OCI-LY7 (cell line): ENCODE results near the gene CNTN5. TPM values are rescaled to one million over a fixed set of nuclear protein-coding genes. Genes with fewer than 3 reads are reported as not detected.

Experiments used
- BruUV-seq: library from RNA; stranded (reverse); fragments of 400-500 nt; replicated peaks from 2 replicates; lab custom pipeline; 2021; lab: Mats Ljungman, UMichigan
- CTCF ChIA-PET: fragments of 300-600 bp; sonication (Branson Sonifier 250); formaldehyde crosslinking; loops from one replicate; lab custom pipeline; 2022; ENCODE audit warnings: antibody characterized with exemption; ENCODE audit not compliant: unreplicated experiment; lab: Charles Lee
- POLR2A ChIA-PET: fragments of 300-600 bp; sonication (Branson Sonifier 250); formaldehyde crosslinking; loops from one replicate; lab custom pipeline; 2022; ENCODE audit warnings: antibody characterized with exemption; lab: Charles Lee
- DNase-seq: peaks from one replicate; pipeline ENCODE4 v3.0.0-alpha.2; 2015; ENCODE audit warnings: low spot score
- H2AFZ ChIP-seq: fragments of 200-600 bp; sonication (generic), shearing (Covaris generic); 2 replicates; pipeline ENCODE4 v1.6.1; 2014; ENCODE audit warnings: mild to moderate bottlenecking, antibody characterized with exemption, low read length, moderate library complexity
- H3K27ac ChIP-seq: fragments of 200-600 bp; sonication (generic); 2 replicates; pipeline ENCODE4 v1.5.1; 2014; ENCODE audit warnings: mixed run types, low read depth, mild to moderate bottlenecking, moderate library complexity, low read length, inconsistent platforms; ENCODE audit not compliant: poor library complexity, severe bottlenecking
- H3K36me3 ChIP-seq: fragments of 200-600 bp; sonication (generic); 2 replicates; pipeline ENCODE4 v1.6.1; 2014; ENCODE audit warnings: mild to moderate bottlenecking, antibody characterized with exemption, low read length, moderate library complexity, mixed read lengths; ENCODE audit not compliant: insufficient read depth
- H3K4me1 ChIP-seq: fragments of 200-600 bp; sonication (generic); 2 replicates; pipeline ENCODE4 v1.5.1; 2014; ENCODE audit warnings: mild to moderate bottlenecking, low read length; ENCODE audit not compliant: insufficient read depth, poor library complexity, severe bottlenecking
- H3K4me2 ChIP-seq: fragments of 200-600 bp; sonication (generic); 2 replicates; pipeline ENCODE4 v1.6.1; 2014; ENCODE audit warnings: mild to moderate bottlenecking, low read length
- H3K4me3 ChIP-seq: fragments of 200-600 bp; sonication (generic); 2 replicates; pipeline ENCODE4 v1.5.1; 2014; ENCODE audit warnings: mild to moderate bottlenecking, low read depth, low read length; ENCODE audit not compliant: poor library complexity, severe bottlenecking
- H3K79me2 ChIP-seq: fragments of 200-600 bp; sonication (generic); 2 replicates; pipeline ENCODE4 v1.6.1; 2016; ENCODE audit warnings: low read depth, mild to moderate bottlenecking, low read length, moderate library complexity, mixed read lengths; ENCODE audit not compliant: insufficient read depth
- H3K9me2 ChIP-seq: fragments of 200-600 bp; sonication (generic); 2 replicates; pipeline ENCODE4 v1.6.1; 2016; ENCODE audit warnings: mild to moderate bottlenecking, low read length, mixed read lengths; ENCODE audit not compliant: insufficient read depth
- H3K9me3 ChIP-seq: fragments of 200-600 bp; sonication (generic); 2 replicates; pipeline ENCODE4 v1.6.1; 2014; ENCODE audit warnings: mild to moderate bottlenecking, mixed run types, low read length, mixed read lengths
- H4K20me1 ChIP-seq: fragments of 200-600 bp; sonication (generic); 2 replicates; pipeline ENCODE4 v1.6.1; 2014; ENCODE audit warnings: mild to moderate bottlenecking, antibody characterized with exemption, low read length, moderate library complexity, mixed read lengths; ENCODE audit not compliant: insufficient read depth
- EZH2phosphoT487 ChIP-seq: fragments of 200-600 bp; sonication (generic); IDR thresholded peaks from 2 replicates; pipeline ENCODE4 v1.6.1; 2018; ENCODE audit warnings: low read depth, borderline replicate concordance, mild to moderate bottlenecking, mixed run types, antibody characterized with exemption, low read length, moderate library complexity, mixed read lengths
- intact Hi-C: fragments of 100-400 bp; cut with micrococcal nuclease; formaldehyde crosslinking; loops from one replicate; pipeline ENCODE4 v1.10.0; 2022; ENCODE audit not compliant: unreplicated experiment
- total RNA-seq, 2 experiments: library from RNA; depleted of rRNA in 1 of 2; stranded (reverse); fragments of >200 nt in 1 of 2; shearing (Covaris generic) in 1 of 2; gene quantifications; 2 replicates each; pipeline ENCODE4 v1.2.3, GENCODE V29; 2014 to 2022
- TF ChIP-seq, protein P1 (sequence below): fragments of 200-600 bp; sonication (generic); conservative IDR thresholded peaks from 2 replicates; pipeline ENCODE4 v1.5.1; 2014; ENCODE audit warnings: mild to moderate bottlenecking, antibody characterized with exemption, low read length, moderate library complexity, mixed read lengths

CNTN5 gene
- total RNA-seq, 2 experiments from 2014 or later, result not detected

DNA sequence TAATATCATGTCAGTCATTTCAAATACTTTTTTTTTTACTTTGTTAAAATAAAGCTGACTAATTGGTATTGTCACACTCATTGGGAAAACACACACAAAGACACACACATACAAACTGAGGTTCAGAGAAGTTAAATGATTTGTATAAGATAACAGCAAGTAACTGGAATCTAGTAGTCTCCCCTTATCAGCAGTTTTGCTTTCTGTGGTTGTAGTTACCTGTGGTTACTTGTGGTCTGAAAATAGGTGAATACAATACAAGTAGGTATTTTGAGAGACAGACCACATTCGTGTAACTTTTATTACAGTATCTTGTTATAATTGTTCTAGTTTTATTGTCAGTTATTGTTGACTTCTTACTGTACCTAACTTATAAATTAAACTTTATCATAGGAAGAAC, 610.9 kb downstream of the CNTN5 start:
- H3K4me3 ChIP-seq, result no peak overlapping the region
- no peak for DNase-seq
- H3K9me3 ChIP-seq, result no peaks in the 10 kb centered on the region
- CTCF ChIA-PET, result no interaction called here
- H3K4me1 ChIP-seq, result no peaks in the 10 kb centered on the region
- no peaks in the 10 kb centered on the region for H3K9me2 ChIP-seq
- TF ChIP-seq, protein P1, sequence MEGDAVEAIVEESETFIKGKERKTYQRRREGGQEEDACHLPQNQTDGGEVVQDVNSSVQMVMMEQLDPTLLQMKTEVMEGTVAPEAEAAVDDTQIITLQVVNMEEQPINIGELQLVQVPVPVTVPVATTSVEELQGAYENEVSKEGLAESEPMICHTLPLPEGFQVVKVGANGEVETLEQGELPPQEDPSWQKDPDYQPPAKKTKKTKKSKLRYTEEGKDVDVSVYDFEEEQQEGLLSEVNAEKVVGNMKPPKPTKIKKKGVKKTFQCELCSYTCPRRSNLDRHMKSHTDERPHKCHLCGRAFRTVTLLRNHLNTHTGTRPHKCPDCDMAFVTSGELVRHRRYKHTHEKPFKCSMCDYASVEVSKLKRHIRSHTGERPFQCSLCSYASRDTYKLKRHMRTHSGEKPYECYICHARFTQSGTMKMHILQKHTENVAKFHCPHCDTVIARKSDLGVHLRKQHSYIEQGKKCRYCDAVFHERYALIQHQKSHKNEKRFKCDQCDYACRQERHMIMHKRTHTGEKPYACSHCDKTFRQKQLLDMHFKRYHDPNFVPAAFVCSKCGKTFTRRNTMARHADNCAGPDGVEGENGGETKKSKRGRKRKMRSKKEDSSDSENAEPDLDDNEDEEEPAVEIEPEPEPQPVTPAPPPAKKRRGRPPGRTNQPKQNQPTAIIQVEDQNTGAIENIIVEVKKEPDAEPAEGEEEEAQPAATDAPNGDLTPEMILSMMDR, result no peak
- TF ChIP-seq EZH2phosphoT487, result no peak
- POLR2A ChIA-PET, result no interaction called here
- no peak overlapping the region for H3K27ac ChIP-seq
- no peak overlapping the region for H3K4me2 ChIP-seq
- BruUV-seq, result no TSS peak
- H3K36me3 ChIP-seq, result no peaks in the 10 kb centered on the region
- H3K79me2 ChIP-seq, result no peaks in the 10 kb centered on the region
- intact Hi-C loops, result no loop called here
- no peaks in the 10 kb centered on the region for H4K20me1 ChIP-seq
- no peak overlapping the region for H2AFZ ChIP-seq

DNA sequence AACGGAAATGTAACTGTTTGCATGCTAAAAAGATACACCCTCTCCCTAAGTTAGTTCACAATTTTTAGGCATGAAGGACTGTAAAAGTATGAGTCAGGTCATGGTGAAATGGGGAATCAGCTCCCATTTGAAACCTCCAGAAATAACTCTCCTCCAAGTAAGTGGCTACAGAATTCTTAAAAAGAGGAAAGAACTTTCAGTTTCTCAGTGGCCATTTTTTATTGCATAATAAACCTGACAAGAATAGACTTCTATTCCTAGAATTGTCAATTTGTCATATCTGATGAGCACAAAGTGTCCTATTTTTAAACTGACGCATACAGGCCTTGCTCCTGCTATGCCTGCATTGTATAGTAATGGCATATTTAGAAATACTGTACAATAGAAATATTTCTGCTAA, 612.2 kb downstream of the CNTN5 start:
- Histone ChIP-seq H3K79me2 (no peaks in the 10 kb centered on the region), H3K9me3 (no peaks in the 10 kb centered on the region), H3K27ac (no peak overlapping the region), H3K36me3 (no peaks in the 10 kb centered on the region), H2AFZ (no peak overlapping the region), H3K4me1 (no peaks in the 10 kb centered on the region), H3K9me2 (no peaks in the 10 kb centered on the region), H4K20me1 (no peaks in the 10 kb centered on the region), H3K4me3 (no peak overlapping the region), H3K4me2 (no peak overlapping the region)
- TF ChIP-seq, protein P1, result no peak
- no peak for TF ChIP-seq EZH2phosphoT487
- DNase-seq, result no peak
- POLR2A ChIA-PET, result no interaction called here
- intact Hi-C loops, result no loop called here
- CTCF ChIA-PET, result no interaction called here
- no TSS peak for BruUV-seq

DNA sequence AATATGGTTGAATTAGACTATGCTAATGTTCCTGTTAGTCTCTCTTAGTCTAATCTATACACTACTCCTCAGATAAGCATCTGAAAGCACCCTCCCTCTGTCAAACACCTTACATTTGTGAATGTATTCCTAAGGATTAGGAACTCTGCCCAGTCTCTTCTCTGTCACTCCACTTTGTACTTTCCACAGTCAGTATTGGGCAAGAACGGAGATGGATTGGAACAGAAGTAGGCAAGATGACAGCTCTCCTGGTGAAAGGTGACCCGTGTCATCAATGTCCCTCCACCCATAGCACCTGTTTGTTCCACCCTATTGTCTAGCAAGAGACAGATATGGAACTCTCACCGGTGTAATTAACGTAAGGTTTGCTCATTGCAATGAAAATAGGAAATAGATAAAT, 613.8 kb downstream of the CNTN5 start:
- H3K9me2 ChIP-seq, result no peaks in the 10 kb centered on the region
- no peaks in the 10 kb centered on the region for H3K4me1 ChIP-seq
- no peaks in the 10 kb centered on the region for H3K36me3 ChIP-seq
- no peaks in the 10 kb centered on the region for H3K9me3 ChIP-seq
- ChIA-PET POLR2A (no interaction called here), CTCF (no interaction called here)
- H3K27ac ChIP-seq, result no peak overlapping the region
- H3K4me3 ChIP-seq, result no peak overlapping the region
- TF ChIP-seq EZH2phosphoT487, result no peak
- TF ChIP-seq, protein P1, result no peak
- no peaks in the 10 kb centered on the region for H3K79me2 ChIP-seq
- no peak overlapping the region for H2AFZ ChIP-seq
- BruUV-seq, result no TSS peak
- intact Hi-C loops, result no loop called here
- DNase-seq, result no peak
- no peak overlapping the region for H3K4me2 ChIP-seq
- no peaks in the 10 kb centered on the region for H4K20me1 ChIP-seq
